Activated CD4-positive, alpha-beta T cell treated with anti-CD3 and anti-CD28 coated beads, Interleukin-2, amount 10 ng/mL, durations not matched to agents 7 days and 5 days (primary cell): ENCODE measurements around the gene ARHGAP23. TPM values are rescaled to one million over a fixed set of nuclear protein-coding genes. Genes with fewer than 3 reads are reported as not detected.
"Not testable (repeated sequence)": the region's sequence is repeated elsewhere in the genome, so short reads cannot be mapped to it uniquely, and the experiment has no call there.

ENCODE experiments used
- CTCF ChIA-PET: fragments of 350-600 bp; sonication (Branson Sonifier 250); formaldehyde crosslinking; loops from one replicate; lab custom pipeline; 2021; ENCODE audit warnings: antibody characterized with exemption; lab: Charles Lee
- POLR2A ChIA-PET: fragments of 350-600 bp; sonication (Branson Sonifier 250); formaldehyde crosslinking; loops from one replicate; lab custom pipeline; 2021; ENCODE audit warnings: antibody characterized with exemption; lab: Charles Lee
- DNase-seq: peaks from one replicate; pipeline ENCODE4 v3.0.0-alpha.2; 2020
- H3K27ac Mint-ChIP-seq: one replicate; pipeline ENCODE4 v1.8.0; 2021; ENCODE audit warnings: mild to moderate bottlenecking, moderate library complexity, mixed read lengths
- H3K27me3 Mint-ChIP-seq: one replicate; pipeline ENCODE4 v1.8.0; 2021; ENCODE audit warnings: mixed read lengths
- H3K36me3 Mint-ChIP-seq: one replicate; pipeline ENCODE4 v1.8.0; 2021; ENCODE audit warnings: low read depth, mixed read lengths
- H3K4me1 Mint-ChIP-seq: one replicate; pipeline ENCODE4 v1.8.0; 2021; ENCODE audit warnings: mixed read lengths
- H3K4me3 Mint-ChIP-seq: one replicate; pipeline ENCODE4 v1.8.0; 2021; ENCODE audit warnings: mild to moderate bottlenecking, moderate library complexity, mixed read lengths
- H3K9me3 Mint-ChIP-seq: one replicate; pipeline ENCODE4 v1.8.0; 2021; ENCODE audit warnings: mixed read lengths
- total RNA-seq, 2 experiments: library from RNA; stranded (reverse); gene quantifications; one replicate each; pipeline ENCODE4 v1.2.3, GENCODE V29; 2021

The ARHGAP23 gene
- total RNA-seq, 2 experiments from 2014 or later = 0.17 to 0.23 TPM

GRCh38 chr17:38498353-38498752 is 70.1 kb downstream of the ARHGAP23 start:
- H3K4me3 Mint-ChIP-seq = no peak overlapping the region
- H3K27me3 Mint-ChIP-seq = no peaks in the 10 kb centered on the region
- ChIA-PET CTCF (interaction anchor here (1.2 kb wide), 1 partner anchor 74 kb away, joined by 3 read pairs; no protein-coding TSS in a partner anchor), POLR2A (no interaction called here)
- no peak for DNase-seq
- H3K9me3 Mint-ChIP-seq = no peaks in the 10 kb centered on the region
- no peaks in the 10 kb centered on the region for H3K36me3 Mint-ChIP-seq
- H3K27ac Mint-ChIP-seq = no peak overlapping the region
- H3K4me1 Mint-ChIP-seq = no peaks in the 10 kb centered on the region

DNA sequence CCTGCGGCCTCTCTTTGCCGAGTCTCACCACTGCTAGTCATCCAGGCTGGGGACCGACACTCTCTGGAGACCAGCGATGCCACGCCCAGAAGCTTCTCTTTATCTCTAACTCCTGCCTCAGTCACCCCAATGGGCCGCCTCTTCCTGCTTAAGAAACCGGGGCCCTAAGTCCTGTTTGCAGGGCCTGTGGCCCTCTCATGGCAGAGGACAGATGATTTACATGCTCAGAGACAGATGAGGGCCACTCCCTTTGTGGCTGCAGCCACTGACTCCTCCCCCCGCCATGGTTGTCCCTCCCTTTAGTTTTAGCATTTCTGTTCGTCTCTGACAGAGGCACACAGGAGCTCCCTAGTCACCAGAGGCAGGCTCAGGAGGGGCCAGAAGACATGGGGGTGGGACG is 71.0 kb downstream of the ARHGAP23 start:
- DNase-seq, POLR2A ChIA-PET, H3K27me3 Mint-ChIP-seq, H3K4me3 Mint-ChIP-seq, H3K9me3 Mint-ChIP-seq, H3K4me1 Mint-ChIP-seq, H3K27ac Mint-ChIP-seq, H3K36me3 Mint-ChIP-seq, CTCF ChIA-PET: not testable (repeated sequence)

- H3K36me3 Mint-ChIP-seq, POLR2A ChIA-PET, CTCF ChIA-PET, H3K9me3 Mint-ChIP-seq, DNase-seq, H3K4me3 Mint-ChIP-seq, H3K4me1 Mint-ChIP-seq, H3K27me3 Mint-ChIP-seq, H3K27ac Mint-ChIP-seq: not testable (repeated sequence)
These were observed 73.5 kb downstream of the ARHGAP23 start for GRCh38 chr17:38501718-38502117.

DNA sequence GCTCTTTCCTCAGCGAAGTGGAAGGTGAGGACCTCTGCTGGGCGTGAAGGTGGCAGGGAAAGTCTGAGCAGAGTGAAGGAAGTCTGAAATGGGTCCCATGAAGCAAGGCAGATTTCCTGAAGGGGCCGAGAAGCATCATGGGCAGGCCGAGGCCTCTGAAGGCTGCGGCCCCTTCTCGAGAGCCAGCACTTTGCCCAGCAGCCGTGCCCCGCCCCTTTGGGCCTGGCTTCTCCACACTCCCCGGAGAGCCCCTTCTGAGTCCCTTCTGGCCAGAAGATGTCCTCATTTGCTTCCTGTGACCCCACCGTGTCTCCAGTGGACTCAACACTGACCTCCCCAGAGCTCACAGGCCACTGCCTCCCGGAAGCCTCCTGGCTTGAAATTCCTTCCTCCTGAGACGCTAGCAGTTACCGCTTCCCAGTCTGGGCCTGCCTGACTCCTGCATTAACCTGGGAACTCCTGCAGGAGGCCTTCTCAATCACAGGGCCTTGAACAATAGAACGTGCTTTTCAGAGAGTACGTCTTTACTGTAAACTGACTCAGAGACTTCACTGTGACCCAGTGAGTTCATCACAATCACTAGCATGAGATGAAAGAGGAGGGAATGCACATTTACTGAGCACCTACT is 75.1 kb downstream of the ARHGAP23 start:
- H3K27ac Mint-ChIP-seq, CTCF ChIA-PET, H3K4me1 Mint-ChIP-seq, H3K27me3 Mint-ChIP-seq, POLR2A ChIA-PET, H3K9me3 Mint-ChIP-seq, H3K4me3 Mint-ChIP-seq, DNase-seq, H3K36me3 Mint-ChIP-seq: not testable (repeated sequence)

DNA sequence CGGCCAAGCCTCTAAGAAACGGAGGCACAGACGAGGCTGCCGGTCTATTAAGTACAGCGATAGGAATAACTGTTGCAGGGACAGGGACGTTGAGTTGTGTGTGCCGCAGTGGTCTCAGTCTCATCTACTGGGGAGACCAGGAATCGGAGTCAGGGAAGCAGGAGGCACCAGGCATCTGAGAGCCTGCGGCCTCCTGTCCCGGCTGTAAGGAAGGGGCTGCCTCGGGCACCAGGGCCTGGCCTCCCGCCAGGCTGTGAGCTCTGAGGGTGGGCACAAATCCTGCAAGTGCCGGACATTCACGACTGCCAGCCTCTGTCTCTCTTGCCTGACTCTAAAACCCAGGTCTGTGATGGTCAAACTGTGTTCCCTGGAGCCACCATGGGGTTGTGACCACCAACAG is 76.0 kb downstream of the ARHGAP23 start:
- H3K9me3 Mint-ChIP-seq = no peaks in the 10 kb centered on the region
- CTCF ChIA-PET = no interaction called here
- no peaks in the 10 kb centered on the region for H3K4me1 Mint-ChIP-seq
- H3K36me3 Mint-ChIP-seq = no peaks in the 10 kb centered on the region
- POLR2A ChIA-PET = no interaction called here
- H3K27ac Mint-ChIP-seq = no peak overlapping the region
- H3K27me3 Mint-ChIP-seq = peaks cover 12% of the 10 kb centered on the region
- no peak for DNase-seq
- no peak overlapping the region for H3K4me3 Mint-ChIP-seq

GRCh38 chr17:38507436-38507835 is 79.2 kb downstream of the ARHGAP23 start:
- H3K27ac Mint-ChIP-seq = no peak overlapping the region
- H3K4me1 Mint-ChIP-seq = peaks cover 8% of the 10 kb centered on the region
- H3K9me3 Mint-ChIP-seq = no peaks in the 10 kb centered on the region
- peaks cover 2% of the 10 kb centered on the region for H3K36me3 Mint-ChIP-seq
- H3K27me3 Mint-ChIP-seq = peaks cover 33% of the 10 kb centered on the region
- ChIA-PET POLR2A (no interaction called here), CTCF (no interaction called here)
- no peak for DNase-seq
- H3K4me3 Mint-ChIP-seq = no peak overlapping the region

- ChIA-PET CTCF (interaction anchor here (0.6 kb wide), 1 partner anchor 147 kb away, joined by 8 read pairs; no protein-coding TSS in a partner anchor), POLR2A (no interaction called here)
These were observed 79.8 kb downstream of the ARHGAP23 start for GRCh38 chr17:38507921-38508569.

DNA sequence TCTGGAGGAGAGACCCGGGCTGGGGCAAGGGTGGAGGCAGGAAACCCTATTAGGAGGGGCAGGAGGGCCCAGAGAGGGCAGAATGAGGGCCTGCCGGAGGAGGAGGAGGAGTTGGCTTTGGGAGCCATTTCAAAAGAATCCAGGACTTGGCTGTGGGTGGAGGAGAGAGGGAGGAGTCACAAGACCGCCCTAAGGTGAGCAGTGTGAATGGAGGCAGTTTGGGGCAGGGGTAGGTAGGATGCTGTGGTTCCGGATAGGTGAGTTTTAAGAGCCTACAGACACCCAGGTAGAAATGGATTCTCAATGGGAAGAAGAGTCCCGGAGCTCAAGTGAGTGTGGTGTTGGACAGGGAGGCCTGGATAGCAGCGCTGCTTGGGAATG is 80.3 kb downstream of the ARHGAP23 start:
- POLR2A ChIA-PET = no interaction called here

More at GRCh38 chr17:38507921-38508569, 79.8 kb downstream of the ARHGAP23 start:
- H3K9me3 Mint-ChIP-seq = no peaks in the 10 kb centered on the region
- peaks cover 37% of the 10 kb centered on the region for H3K27me3 Mint-ChIP-seq
- H3K4me3 Mint-ChIP-seq = no peak overlapping the region
- DNase-seq = no peak
- H3K4me1 Mint-ChIP-seq = peaks cover 8% of the 10 kb centered on the region
- peaks cover 2% of the 10 kb centered on the region for H3K36me3 Mint-ChIP-seq
- no peak overlapping the region for H3K27ac Mint-ChIP-seq

DNA sequence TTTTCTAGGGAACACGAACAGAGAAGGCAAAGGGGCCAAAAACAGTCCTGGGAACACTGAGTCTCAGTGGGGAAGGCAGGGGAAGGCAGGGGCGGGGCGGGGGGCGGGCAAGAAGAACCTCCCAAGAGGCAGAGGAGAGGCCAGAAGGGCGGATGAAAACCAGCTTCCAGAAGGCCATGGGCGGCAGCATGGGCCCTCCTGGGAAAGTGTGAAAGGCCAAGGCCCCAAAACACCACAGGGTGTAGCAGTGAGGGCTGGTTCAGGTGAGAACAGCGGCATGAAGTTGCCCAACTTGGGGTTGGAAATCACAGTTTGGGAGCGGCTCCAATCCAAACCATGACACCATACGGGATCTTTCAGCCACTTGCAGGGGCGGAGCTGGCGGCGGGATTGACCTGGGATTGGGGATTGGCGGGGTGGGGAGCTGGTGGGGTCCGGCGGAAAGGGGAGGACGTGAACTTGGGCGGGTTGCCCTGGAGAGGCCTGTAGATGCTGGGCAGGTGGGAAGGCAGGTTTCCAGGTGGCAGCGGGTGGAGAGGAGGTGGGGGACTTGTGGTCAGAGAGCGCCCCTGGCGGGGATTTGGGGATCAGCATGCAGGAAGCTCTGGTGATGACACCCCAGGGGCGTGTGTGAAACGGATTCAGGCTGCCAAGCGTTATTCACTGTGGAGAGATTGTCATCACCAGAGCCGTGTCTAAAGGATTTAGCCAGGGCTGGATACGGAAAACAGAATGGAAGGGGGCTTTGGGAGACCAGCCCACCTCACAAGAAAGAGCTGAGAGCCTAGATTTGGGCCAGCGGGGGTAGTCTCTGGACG is 80.9 kb downstream of the ARHGAP23 start:
- Mint-ChIP-seq H3K4me1 (peaks cover 8% of the 10 kb centered on the region), H3K4me3 (peak overlapping the region; percentile 63), H3K9me3 (no peaks in the 10 kb centered on the region), H3K27ac (peak overlapping the region; percentile 52), H3K36me3 (peaks cover 2% of the 10 kb centered on the region), H3K27me3 (peaks cover 37% of the 10 kb centered on the region)
- peak; percentile 74 for DNase-seq
- ChIA-PET POLR2A (no interaction called here), CTCF (interaction anchor here (0.8 to 1.4 kb wide), 7 partner anchors 13 to 159 kb away, joined by 3 to 7 read pairs (median 3); no protein-coding TSS in a partner anchor)

More for the DNA sequence above, 80.3 kb downstream of the ARHGAP23 start:
- no peak overlapping the region for H3K4me3 Mint-ChIP-seq
- peaks cover 8% of the 10 kb centered on the region for H3K4me1 Mint-ChIP-seq
- H3K36me3 Mint-ChIP-seq = peaks cover 2% of the 10 kb centered on the region
- H3K27me3 Mint-ChIP-seq = peaks cover 37% of the 10 kb centered on the region
- H3K27ac Mint-ChIP-seq = no peak overlapping the region
- CTCF ChIA-PET = interaction anchor here (0.6 to 1.4 kb wide), 2 partner anchors 50 to 147 kb away, joined by 7 to 8 read pairs; no protein-coding TSS in a partner anchor
- no peak for DNase-seq
- no peaks in the 10 kb centered on the region for H3K9me3 Mint-ChIP-seq

- ChIA-PET POLR2A (no interaction called here), CTCF (interaction anchor here (0.8 to 1.4 kb wide), 7 partner anchors 12 to 160 kb away, joined by 3 to 7 read pairs (median 3); no protein-coding TSS in a partner anchor)
- DNase-seq = no peak
- no peak overlapping the region for H3K27ac Mint-ChIP-seq
- H3K4me1 Mint-ChIP-seq = peaks cover 8% of the 10 kb centered on the region
- peaks cover 37% of the 10 kb centered on the region for H3K27me3 Mint-ChIP-seq
- peak overlapping the region; percentile 63 for H3K4me3 Mint-ChIP-seq
- peaks cover 2% of the 10 kb centered on the region for H3K36me3 Mint-ChIP-seq
- no peaks in the 10 kb centered on the region for H3K9me3 Mint-ChIP-seq
These were observed 81.6 kb downstream of the ARHGAP23 start for GRCh38 chr17:38509772-38510420.

- peak overlapping the region; percentile 27 for H3K4me3 Mint-ChIP-seq
- peaks cover 2% of the 10 kb centered on the region for H3K36me3 Mint-ChIP-seq
- ChIA-PET POLR2A (no interaction called here), CTCF (interaction anchor here (1.4 kb wide), 1 partner anchor 19 kb away, joined by 3 read pairs; no protein-coding TSS in a partner anchor)
- H3K27me3 Mint-ChIP-seq = peaks cover 37% of the 10 kb centered on the region
- H3K27ac Mint-ChIP-seq = no peak overlapping the region
- no peak for DNase-seq
- no peaks in the 10 kb centered on the region for H3K9me3 Mint-ChIP-seq
- H3K4me1 Mint-ChIP-seq = peaks cover 8% of the 10 kb centered on the region
These were observed 82.3 kb downstream of the ARHGAP23 start for GRCh38 chr17:38510421-38511149.
